Glomerular visceral epithelial cell (primary cell): ENCODE results near the gene ZNF687.

Experiments
- DNase-seq: peaks from one replicate; pipeline ENCODE4 v3.0.0-alpha.2; 2016; ENCODE audit errors: extremely low spot score

ZNF687 gene

DNA sequence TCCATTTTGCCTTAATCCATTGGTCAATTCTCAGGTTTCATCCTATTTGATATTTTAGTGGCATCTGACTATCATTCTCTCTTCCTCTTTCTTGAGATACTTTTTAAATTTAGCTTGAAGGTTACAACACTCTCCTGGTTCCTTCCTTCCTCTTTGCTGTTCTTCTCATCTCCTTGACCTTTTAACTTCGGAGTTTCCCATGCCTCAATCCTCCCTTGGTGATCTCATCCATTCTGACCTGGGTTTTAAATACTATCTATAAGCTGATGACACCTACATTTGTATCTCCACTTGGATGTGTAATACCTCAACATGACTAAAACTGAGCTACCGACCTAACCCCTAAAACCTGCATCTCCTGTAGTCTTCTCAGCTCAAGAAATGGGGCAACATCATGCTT is 4.8 kb upstream of the ZNF687 start:
- no peak for DNase-seq

GRCh38 chr1:151281225-151281968 is 702 bp upstream of the ZNF687 start:
- peak; percentile 99 for DNase-seq

DNA sequence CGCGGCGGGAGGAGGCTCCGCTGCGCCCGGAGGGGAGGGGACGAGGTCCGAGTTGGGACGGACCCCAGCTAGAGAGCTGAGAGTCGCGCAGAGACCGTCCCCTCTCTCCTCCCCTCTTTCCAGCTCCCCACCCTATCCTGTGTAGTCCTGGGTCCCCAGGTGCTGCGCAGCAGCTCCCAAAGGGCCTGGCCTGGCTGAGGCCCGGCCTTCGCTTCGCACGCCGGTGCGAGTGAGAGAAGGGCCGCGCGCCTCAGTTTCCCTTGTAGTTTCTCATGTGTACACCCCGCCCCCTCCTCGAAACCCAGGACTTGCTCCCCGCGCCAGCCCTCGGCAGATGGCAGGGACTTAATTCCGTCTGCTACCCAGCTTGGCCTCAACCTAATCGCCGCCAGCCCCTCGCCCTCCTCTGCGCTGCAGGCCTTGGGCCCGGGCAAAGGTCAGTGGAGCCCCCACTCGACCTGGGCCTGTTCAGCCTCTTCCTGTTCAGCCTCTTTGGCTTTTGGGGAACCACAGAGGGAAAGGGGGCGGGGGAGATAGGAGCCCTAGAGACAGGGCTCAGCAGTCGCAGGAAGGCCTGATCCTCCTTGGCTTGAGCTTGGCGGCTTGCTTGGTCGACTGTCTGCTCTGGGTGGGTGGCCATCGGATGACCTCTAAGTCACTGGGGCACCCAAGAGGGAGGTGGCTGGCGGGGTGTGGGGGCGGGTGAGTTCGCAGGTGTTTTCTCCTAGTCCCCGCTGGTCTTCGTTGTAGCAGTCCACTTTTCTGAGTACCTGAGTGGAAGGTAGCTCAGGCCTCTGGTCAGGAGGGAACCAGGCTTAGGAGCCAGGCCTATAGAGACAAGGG is 1.0 kb downstream of the ZNF687 start:
- peak; percentile 42 for DNase-seq

- no peak for DNase-seq
These were observed 2.0 kb downstream of the ZNF687 start for GRCh38 chr1:151284013-151284577.

- DNase-seq: no peak
These were observed 4.7 kb downstream of the ZNF687 start for GRCh38 chr1:151286619-151287340.

DNA sequence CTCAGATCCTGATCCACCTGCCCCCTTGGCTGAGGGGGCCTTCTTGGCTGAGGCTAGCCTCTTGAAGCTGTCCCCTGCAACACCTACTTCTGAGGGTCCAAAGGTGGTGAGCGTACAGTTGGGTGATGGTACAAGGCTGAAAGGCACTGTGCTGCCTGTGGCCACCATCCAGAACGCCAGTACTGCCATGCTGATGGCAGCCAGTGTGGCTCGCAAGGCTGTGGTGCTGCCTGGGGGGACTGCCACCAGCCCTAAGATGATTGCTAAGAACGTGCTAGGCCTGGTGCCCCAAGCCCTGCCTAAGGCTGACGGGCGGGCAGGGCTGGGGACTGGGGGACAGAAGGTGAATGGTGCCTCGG is 5.2 kb downstream of the ZNF687 start:
- no peak for DNase-seq

DNA sequence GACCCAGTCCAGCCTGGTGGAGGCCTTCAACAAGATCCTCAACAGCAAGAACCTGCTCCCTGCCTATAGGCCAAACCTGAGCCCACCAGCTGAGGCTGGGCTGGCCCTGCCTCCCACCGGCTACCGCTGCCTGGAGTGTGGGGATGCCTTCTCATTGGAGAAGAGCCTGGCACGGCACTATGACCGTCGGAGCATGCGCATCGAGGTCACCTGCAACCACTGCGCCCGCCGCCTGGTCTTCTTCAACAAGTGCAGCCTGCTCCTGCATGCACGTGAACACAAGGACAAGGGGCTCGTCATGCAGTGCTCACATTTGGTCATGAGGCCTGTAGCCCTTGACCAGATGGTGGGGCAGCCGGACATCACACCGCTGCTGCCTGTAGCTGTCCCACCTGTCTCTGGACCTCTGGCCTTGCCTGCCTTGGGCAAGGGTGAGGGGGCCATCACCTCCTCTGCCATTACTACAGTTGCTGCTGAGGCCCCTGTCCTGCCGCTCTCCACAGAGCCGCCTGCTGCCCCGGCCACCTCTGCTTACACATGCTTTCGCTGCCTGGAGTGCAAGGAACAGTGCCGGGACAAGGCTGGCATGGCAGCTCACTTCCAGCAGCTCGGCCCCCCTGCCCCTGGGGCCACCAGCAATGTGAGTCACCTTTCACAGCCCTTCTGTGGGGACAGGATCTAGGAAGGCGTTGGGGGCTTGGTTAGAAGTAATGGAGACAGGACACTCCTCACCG is 5.8 kb downstream of the ZNF687 start:
- DNase-seq: no peak

DNA sequence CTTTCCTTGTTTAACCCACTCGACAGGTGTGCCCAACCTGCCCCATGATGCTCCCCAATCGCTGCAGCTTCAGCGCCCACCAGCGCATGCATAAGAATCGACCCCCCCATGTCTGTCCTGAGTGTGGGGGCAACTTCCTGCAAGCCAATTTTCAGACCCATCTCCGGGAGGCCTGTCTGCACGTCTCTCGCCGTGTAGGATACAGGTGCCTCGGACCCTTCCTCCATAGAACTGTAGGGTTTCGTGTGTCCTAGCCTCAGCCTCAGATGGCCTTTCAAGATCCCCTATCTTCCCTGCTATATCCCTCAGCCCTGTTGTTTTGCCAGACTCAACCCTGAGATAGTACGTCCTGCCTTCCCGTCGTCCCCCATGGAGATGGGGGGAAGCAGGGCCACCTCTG is 6.4 kb downstream of the ZNF687 start:
- no peak for DNase-seq

- no peak for DNase-seq
These were observed 7.2 kb downstream of the ZNF687 start for GRCh38 chr1:151289080-151289935.

- DNase-seq: no peak
These were observed 8.1 kb downstream of the ZNF687 start for GRCh38 chr1:151289991-151290708.

DNA sequence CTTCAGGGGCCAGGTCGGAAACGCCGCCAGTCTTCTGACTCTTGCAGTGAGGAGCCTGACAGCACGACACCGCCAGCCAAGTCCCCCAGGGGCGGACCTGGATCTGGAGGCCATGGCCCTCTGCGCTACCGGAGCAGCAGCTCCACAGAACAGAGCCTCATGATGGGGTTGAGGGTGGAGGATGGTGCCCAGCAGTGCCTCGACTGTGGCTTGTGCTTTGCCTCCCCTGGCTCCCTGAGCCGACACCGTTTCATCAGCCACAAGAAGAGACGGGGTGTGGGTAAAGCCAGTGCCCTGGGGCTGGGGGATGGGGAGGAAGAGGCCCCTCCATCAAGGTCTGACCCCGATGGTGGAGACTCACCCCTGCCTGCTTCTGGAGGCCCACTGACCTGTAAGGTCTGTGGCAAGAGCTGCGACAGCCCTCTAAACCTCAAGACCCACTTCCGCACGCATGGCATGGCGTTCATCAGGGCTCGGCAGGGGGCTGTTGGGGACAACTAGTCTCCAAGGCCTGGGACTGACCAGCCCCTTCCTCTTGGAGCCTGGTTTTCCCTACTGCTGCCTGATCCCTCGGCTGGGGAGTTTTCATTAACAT is 8.7 kb downstream of the ZNF687 start:
- no peak for DNase-seq

- DNase-seq: no peak
These were observed 10.3 kb downstream of the ZNF687 start for GRCh38 chr1:151292207-151293030.

DNA sequence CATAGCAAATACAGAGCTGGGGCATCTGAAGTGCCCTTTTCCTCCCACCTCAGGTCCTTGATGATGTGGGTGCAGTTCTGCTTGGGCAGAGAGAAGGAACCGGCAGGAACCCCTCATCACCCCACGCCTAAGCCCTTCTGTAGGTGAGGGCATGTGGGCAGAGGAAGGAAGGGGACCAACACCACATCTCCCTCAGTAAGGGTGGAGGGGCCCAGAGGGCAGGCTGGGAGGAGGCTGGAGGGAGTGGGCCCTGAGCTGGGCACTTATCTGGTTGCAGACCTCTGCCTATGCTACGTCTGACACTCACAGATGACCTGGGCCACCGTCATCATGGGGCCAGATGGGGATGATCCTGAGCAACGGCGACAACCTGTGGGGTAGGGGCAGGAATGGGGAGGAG is 11.0 kb downstream of the ZNF687 start:
- no peak for DNase-seq

- no peak for DNase-seq
These were observed 12.8 kb downstream of the ZNF687 start for GRCh38 chr1:151294742-151295462.

DNA sequence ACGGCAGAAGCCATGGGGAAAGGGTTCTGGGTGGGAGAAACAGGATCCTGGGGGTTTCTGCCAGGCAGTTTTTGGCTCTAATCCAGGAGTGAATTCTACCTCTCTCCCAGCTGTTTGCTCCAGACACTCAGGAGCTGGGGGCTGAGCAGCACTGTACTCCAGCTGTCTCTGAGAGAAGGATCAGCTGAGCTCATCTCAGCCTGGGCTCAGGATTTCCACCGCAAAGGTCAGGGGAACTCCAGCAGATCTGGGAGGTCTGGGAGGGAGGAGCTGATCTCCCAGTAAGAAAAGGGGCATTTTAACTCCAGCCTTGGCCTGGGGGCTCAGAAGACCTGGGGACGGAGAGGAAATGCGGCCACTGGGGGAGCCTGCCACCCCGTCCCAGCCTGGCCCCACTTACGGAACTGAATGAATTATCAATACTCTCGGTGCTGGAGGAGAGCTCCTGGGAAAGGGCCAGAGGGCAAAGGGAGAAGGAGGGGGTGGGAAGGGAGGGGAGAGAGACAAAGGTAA is 27.8 kb downstream of the ZNF687 start:
- peak; percentile 70 for DNase-seq

- no peak for DNase-seq
These were observed 28.9 kb downstream of the ZNF687 start for GRCh38 chr1:151311011-151311410.

GRCh38 chr1:151311589-151312331 is 29.7 kb downstream of the ZNF687 start:
- peak; percentile 98 for DNase-seq
